Endothelial cell of umbilical vein (primary cell): Measurements from ENCODE around the gene RGSL1. TPM values are rescaled to one million over a fixed set of nuclear protein-coding genes. Genes with fewer than 3 reads are reported as not detected.

Source experiments
- BruUV-seq: library from RNA; stranded (reverse); fragments of 400-500 nt; replicated peaks from 2 replicates; lab custom pipeline; 2021; lab: Mats Ljungman, UMichigan
- CTCF ChIA-PET: fragments of 300-600, 350-600 bp; sonication (Branson Sonifier 250); formaldehyde crosslinking; loops from one replicate; lab custom pipeline; 2021; ENCODE audit warnings: antibody characterized with exemption, inconsistent platforms; lab: Charles Lee
- POLR2A ChIA-PET: fragments of 300-600, 350-600 bp; sonication (Branson Sonifier 250); formaldehyde crosslinking; loops from one replicate; lab custom pipeline; 2021; ENCODE audit warnings: antibody characterized with exemption, inconsistent platforms; lab: Charles Lee
- DNase-seq: peaks from one replicate; pipeline ENCODE4 v3.0.0-alpha.2; 2011; ENCODE audit warnings: low read depth, low spot score
- FAIRE-seq: peaks from 2 replicates; lab custom pipeline; 2011; peaks lifted over from hg19 to GRCh38; lab: Jason Lieb, UNC
- H2AFZ ChIP-seq: 2 replicates; pipeline ENCODE4 v1.6.0; 2012; ENCODE audit warnings: low read depth, low read length, control low read depth, inconsistent platforms
- H3K27ac ChIP-seq: 2 replicates; pipeline ENCODE4 v1.5.1; 2011; ENCODE audit warnings: low read depth, mild to moderate bottlenecking, control low read depth, low read length, moderate library complexity; ENCODE audit not compliant: insufficient read depth
- H3K27me3 ChIP-seq, 2 experiments: 2 replicates each; pipeline versions ENCODE4 v1.6.0 to v1.6.1; 2011; ENCODE audit warnings: low read length in 2 of 2, mixed read lengths in 1 of 2; ENCODE audit not compliant: control insufficient read depth in 2 of 2, insufficient read depth in 2 of 2
- H3K36me3 ChIP-seq, 2 experiments: 2 replicates in 1 of 2; 3 replicates in 1 of 2; pipeline ENCODE4 v1.5.1; 2011; ENCODE audit warnings: low read length in 2 of 2, mild to moderate bottlenecking in 1 of 2, moderate library complexity in 1 of 2; ENCODE audit not compliant: control insufficient read depth in 2 of 2, insufficient read depth in 2 of 2; ENCODE audit errors: extremely low read depth in 1 of 2
- H3K4me1 ChIP-seq: 3 replicates; pipeline ENCODE4 v1.5.1; 2011; ENCODE audit warnings: mild to moderate bottlenecking, low read length; ENCODE audit not compliant: control insufficient read depth, insufficient read depth; ENCODE audit errors: extremely low read depth
- H3K4me2 ChIP-seq: 2 replicates; pipeline ENCODE4 v1.6.1; 2011; ENCODE audit warnings: low read length, control low read depth, mixed read lengths; ENCODE audit not compliant: insufficient read depth
- H3K4me3 ChIP-seq, 3 experiments: fragments of 200-600 bp in 1 of 3; sonication (generic), shearing (Covaris generic) in 1 of 3; replicated peaks in 1 of 3; 2 replicates each; pipeline ENCODE4 v1.5.1; 2011 to 2016; ENCODE audit warnings: control low read depth in 3 of 3, low read length in 3 of 3, mild to moderate bottlenecking in 2 of 3, inconsistent platforms in 1 of 3, low read depth in 1 of 3, moderate library complexity in 1 of 3; ENCODE audit not compliant: insufficient read depth in 1 of 3
- H3K79me2 ChIP-seq: 2 replicates; pipeline ENCODE4 v1.6.0; 2012; ENCODE audit warnings: low read length, inconsistent platforms; ENCODE audit not compliant: control insufficient read depth, insufficient read depth
- H3K9ac ChIP-seq: replicated peaks from 2 replicates; pipeline ENCODE3; 2011; ENCODE audit warnings: low read length, control low read depth; ENCODE audit not compliant: insufficient read depth; ENCODE audit errors: extremely low read depth
- H3K9me1 ChIP-seq: replicated peaks from 3 replicates; pipeline ENCODE4 v1.6.0; 2011; ENCODE audit warnings: mild to moderate bottlenecking, low read length; ENCODE audit not compliant: control insufficient read depth, insufficient read depth; ENCODE audit errors: extremely low read depth
- H3K9me3 ChIP-seq: replicated peaks from 2 replicates; pipeline ENCODE4 v1.5.1; 2012; ENCODE audit warnings: low read length, inconsistent platforms; ENCODE audit not compliant: control insufficient read depth, insufficient read depth
- H4K20me1 ChIP-seq: replicated peaks from 2 replicates; pipeline ENCODE3; 2011; ENCODE audit warnings: mild to moderate bottlenecking, low read length; ENCODE audit not compliant: control insufficient read depth, insufficient read depth; ENCODE audit errors: extremely low read depth
- CTCF ChIP-seq, 2 donors: IDR thresholded peaks; 1 replicate in 1 of 2; 2 replicates in 1 of 2; pipeline ENCODE4 v1.5.1; 2011; ENCODE audit warnings: low read length in 2 of 2, mild to moderate bottlenecking in 2 of 2, moderate library complexity in 2 of 2, control low read depth in 1 of 2, inconsistent platforms in 1 of 2, low read depth in 1 of 2; ENCODE audit not compliant: insufficient read depth in 1 of 2; ENCODE audit errors: extremely low read depth in 1 of 2
- EZH2 ChIP-seq: IDR thresholded peaks from 2 replicates; pipeline ENCODE4 v1.6.1; 2012; ENCODE audit warnings: borderline replicate concordance, low read depth, mild to moderate bottlenecking, moderate library complexity, low read length, inconsistent platforms; ENCODE audit not compliant: severe bottlenecking
- FOS ChIP-seq: IDR thresholded peaks from 2 replicates; pipeline ENCODE4 v1.6.1; 2011; ENCODE audit warnings: mild to moderate bottlenecking, low read length, moderate library complexity, borderline replicate concordance; ENCODE audit not compliant: insufficient read depth
- GATA2 ChIP-seq: IDR thresholded peaks from 2 replicates; pipeline ENCODE4 v1.7.0; 2011; ENCODE audit warnings: low read depth, mild to moderate bottlenecking, moderate library complexity, mixed read lengths, low read length; ENCODE audit not compliant: insufficient read length, insufficient read depth
- JUN ChIP-seq: IDR thresholded peaks from 2 replicates; pipeline ENCODE4 v1.6.1; 2011; ENCODE audit warnings: borderline replicate concordance, low read depth; ENCODE audit not compliant: insufficient read length, insufficient read depth
- MAX ChIP-seq: IDR thresholded peaks from 2 replicates; pipeline ENCODE4 v1.6.1; 2011; ENCODE audit not compliant: insufficient read depth, insufficient read length
- MYC ChIP-seq: IDR thresholded peaks from one replicate; pipeline ENCODE4 v1.6.1; 2011; ENCODE audit warnings: mild to moderate bottlenecking, low read depth, low read length
- POLR2A ChIP-seq: IDR thresholded peaks from 2 replicates; pipeline ENCODE4 v1.6.1; 2012; ENCODE audit warnings: low read depth, mild to moderate bottlenecking, control low read depth, low read length
- POLR2AphosphoS5 ChIP-seq: IDR thresholded peaks from 2 replicates; pipeline ENCODE4 v1.6.1; 2012; ENCODE audit warnings: low read depth, mild to moderate bottlenecking, control low read depth, low read length, moderate library complexity; ENCODE audit not compliant: insufficient read depth
- dilution Hi-C: fragments of 300-500 bp; cut with MboI; formaldehyde crosslinking; loops from one replicate; pipeline ENCODE4 v1.15.0; 2019; ENCODE audit warnings: low sequenced_read_pairs; ENCODE audit not compliant: extremely low pct_ligation_motif_present
- intact Hi-C: fragments of 100-400 bp; cut with micrococcal nuclease; formaldehyde crosslinking; loops from one replicate; pipeline ENCODE4 v1.10.0; 2022
- polyA plus RNA-seq, 4 experiments: library from polyadenylated mRNA; depleted of rRNA in 3 of 4; stranded (reverse) in 3 of 4; unstranded in 1 of 4; fragments of >200 nt; gene quantifications; 2 replicates each; pipeline versions ENCODE4 v1.2.1 to v1.2.3, GENCODE V29; 2011 to 2012; ENCODE audit warnings: missing spikeins in 1 of 4
- total RNA-seq: library from RNA; stranded (reverse); gene quantifications from 2 replicates; pipeline ENCODE4 v1.2.3, GENCODE V29; 2021

RGSL1 gene
- total and polyA plus RNA-seq, 2 donors (not counting 3 experiments of a cell fraction or from before 2014, with no cell fraction given): not detected

DNA sequence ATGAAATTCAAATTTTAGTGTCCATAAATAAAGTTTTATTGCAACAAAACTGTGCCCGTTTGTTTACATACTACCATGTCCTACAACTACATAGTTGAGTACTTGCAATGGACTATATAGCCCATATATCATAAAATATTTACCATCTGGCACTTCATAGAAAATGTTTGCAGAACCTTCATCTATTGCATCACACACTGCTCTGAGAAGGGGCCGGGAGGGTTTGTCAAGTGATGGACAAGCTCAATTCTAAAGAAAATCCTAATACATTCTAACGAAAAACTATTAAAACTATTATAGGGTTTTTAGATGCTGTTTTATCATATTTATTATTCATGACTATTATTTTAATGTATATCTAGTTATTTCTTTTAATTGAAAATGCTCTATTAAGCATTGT, 35.9 kb downstream of the RGSL1 start:
- H4K20me1 ChIP-seq: no peaks in the 10 kb centered on the region
- CTCF ChIA-PET: no interaction called here

More for the DNA sequence above, 35.9 kb downstream of the RGSL1 start:
- no peak overlapping the region for H3K9ac ChIP-seq
- intact Hi-C loops (no loop called here), dilution Hi-C loops (no loop called here)
- no peaks in the 10 kb centered on the region for H3K4me1 ChIP-seq
- TF ChIP-seq JUN: no peak
- no peak for TF ChIP-seq POLR2A
- TF ChIP-seq POLR2AphosphoS5: no peak
- no peak for TF ChIP-seq MYC
- no peak for TF ChIP-seq CTCF (IDR thresholded peaks at IDR 0.05; ENCODE audit: extremely low read depth in 1 of 2, insufficient read depth in 1 of 2, low read depth in 1 of 2, low read length in 2 of 2)
- no peak for TF ChIP-seq EZH2
- no peak for TF ChIP-seq GATA2
- TF ChIP-seq MAX: no peak
- no peak for TF ChIP-seq FOS
- H3K4me3 ChIP-seq: no peak overlapping the region
- FAIRE-seq (no peak), DNase-seq (no peak)
- H3K79me2 ChIP-seq: no peaks in the 10 kb centered on the region
- no peaks in the 10 kb centered on the region for H3K27me3 ChIP-seq
- no peaks in the 10 kb centered on the region for H3K36me3 ChIP-seq
- no peak overlapping the region for H2AFZ ChIP-seq
- POLR2A ChIA-PET: no interaction called here
- H3K9me3 ChIP-seq: no peaks in the 10 kb centered on the region
- no peaks in the 10 kb centered on the region for H3K9me1 ChIP-seq
- no peak overlapping the region for H3K27ac ChIP-seq
- BruUV-seq: no TSS peak
- H3K4me2 ChIP-seq: no peak overlapping the region
